Measurements from ENCODE around the gene CD300E. TPM values are rescaled to one million over a fixed set of nuclear protein-coding genes. Genes with fewer than 3 reads are reported as not detected.

CD300E gene
- total and polyA plus RNA-seq, 2 of the 13 experiments (the other 11 are each of a cell fraction or from before 2014, with no cell fraction given) = not detected

DNA sequence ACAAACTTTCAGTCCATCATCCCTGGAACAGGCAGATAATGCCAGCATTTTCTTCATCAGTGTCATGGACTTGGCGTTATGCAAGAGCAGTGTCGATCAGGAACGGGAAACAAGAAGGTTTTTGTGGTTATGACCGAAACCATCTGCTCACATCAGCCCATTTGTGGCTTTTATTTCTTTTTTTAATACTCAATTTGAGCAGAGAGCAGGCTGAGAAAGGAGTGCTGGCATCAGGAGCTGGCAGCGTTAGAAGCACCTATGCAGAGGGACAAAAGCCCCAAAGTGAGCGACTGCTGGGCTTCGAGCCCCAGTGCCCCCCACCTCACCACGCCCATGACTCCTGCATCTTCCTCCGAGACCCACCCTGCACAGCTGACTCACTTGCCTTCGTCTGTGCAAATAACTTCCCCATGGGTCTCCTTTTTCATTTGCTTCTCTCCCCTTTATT, 16.2 kb upstream of the CD300E start:
- ATAC-seq (no peak), FAIRE-seq (no peak), DNase-seq (ENCODE audit: low spot score) (no peak)
- ChIA-PET CTCF (ENCODE audit: low intra/inter-chr PET ratio, low total read pairs) (no interaction called here), POLR2A (no interaction called here)
- no peaks in the 10 kb centered on the region for H3K4me1 ChIP-seq (ENCODE audit: insufficient read depth, low read length)
- H3K36me3 ChIP-seq (replicated peaks in 1 of 2; ENCODE audit: control insufficient read depth in 1 of 2, insufficient read depth in 2 of 2, low read length in 2 of 2) = no peaks in the 10 kb centered on the region
- no peaks in the 10 kb centered on the region for H3K9me3 ChIP-seq (ENCODE audit: low read length)
- no peaks in the 10 kb centered on the region for H4K20me1 ChIP-seq (ENCODE audit: insufficient read depth, low read length)
- H3K4me2 ChIP-seq (ENCODE audit: low read depth, low read length) = no peak overlapping the region
- no TSS peak for BruUV-seq (replicated peaks)
- H3K4me3 ChIP-seq (replicated peaks in 1 of 3; ENCODE audit: insufficient read depth in 1 of 3, low read depth in 2 of 3, low read length in 3 of 3) = no peak overlapping the region
- intact Hi-C loops (cut with micrococcal nuclease; ENCODE audit: unreplicated experiment) (no loop called here), in situ Hi-C loops (cut with HindIII; ENCODE audit: extremely low pct_ligation_motif_present, low pct_unique_long_range_greater_than_20kb) (no loop called here)
- no peak overlapping the region for H2AFZ ChIP-seq (ENCODE audit: low read length)
- peaks cover 12 to 70% of the 10 kb centered on the region in 2 experiments; a peak in 3 of 5 replicates for H3K27me3 ChIP-seq (ENCODE audit: control insufficient read depth in 1 of 2, insufficient read depth in 2 of 2, low read length in 2 of 2)
- no peak for TF ChIP-seq TARDBP (CRISPR knock-in tag; IDR thresholded peaks at IDR 0.05)
- no peak for TF ChIP-seq ZSCAN22 (CRISPR knock-in tag; IDR thresholded peaks at IDR 0.05)
- no peak for TF ChIP-seq CEBPG (CRISPR knock-in tag; IDR thresholded peaks at IDR 0.05)
- TF ChIP-seq ERF (CRISPR knock-in tag; IDR thresholded peaks at IDR 0.05) = no peak
- no peak for TF ChIP-seq MBD4 (IDR thresholded peaks at IDR 0.05; ENCODE audit: borderline replicate concordance, low read length)
- no peak for TF ChIP-seq ZNF577 (CRISPR knock-in tag; IDR thresholded peaks at IDR 0.05; ENCODE audit: borderline replicate concordance, low read depth)
- TF ChIP-seq SMARCE1 (IDR thresholded peaks at IDR 0.05; ENCODE audit: borderline replicate concordance) = no peak
- no peak for TF ChIP-seq ZNF724P (CRISPR knock-in tag; IDR thresholded peaks at IDR 0.05; ENCODE audit: borderline replicate concordance)
- no peak for TF ChIP-seq ZNF326 (CRISPR knock-in tag; IDR thresholded peaks at IDR 0.05; ENCODE audit: borderline replicate concordance)
- H3K27ac ChIP-seq (ENCODE audit: extremely low read length, insufficient read depth, low read length) = no peak overlapping the region
- 0% methylated on average over 10 of the region's 10 CpGs for whole genome bisulfite sequencing (ENCODE audit: low lambda C conversion rate)
- H3K79me2 ChIP-seq (ENCODE audit: insufficient read depth, low read length) = no peaks in the 10 kb centered on the region
- no peak overlapping the region for H3K9ac ChIP-seq (ENCODE audit: insufficient read depth, low read depth, low read length)

GRCh38 chr17:74637926-74638325, 14.4 kb upstream of the CD300E start:
- Histone ChIP-seq H3K4me1 (ENCODE audit: insufficient read depth, low read length) (no peaks in the 10 kb centered on the region), H2AFZ (ENCODE audit: low read length) (no peak overlapping the region), H3K27ac (ENCODE audit: extremely low read length, insufficient read depth, low read length) (no peak overlapping the region), H3K4me2 (ENCODE audit: low read depth, low read length) (no peak overlapping the region), H3K36me3 (replicated peaks in 1 of 2; ENCODE audit: control insufficient read depth in 1 of 2, insufficient read depth in 2 of 2, low read length in 2 of 2) (no peaks in the 10 kb centered on the region), H3K9ac (ENCODE audit: insufficient read depth, low read depth, low read length) (no peak overlapping the region), H3K4me3 (replicated peaks in 1 of 3; ENCODE audit: insufficient read depth in 1 of 3, low read depth in 2 of 3, low read length in 3 of 3) (no peak overlapping the region), H3K79me2 (ENCODE audit: insufficient read depth, low read length) (no peaks in the 10 kb centered on the region), H3K27me3 (ENCODE audit: control insufficient read depth in 1 of 2, insufficient read depth in 2 of 2, low read length in 2 of 2) (peaks cover 14 to 77% of the 10 kb centered on the region in 2 experiments; a peak in 3 of 5 replicates), H3K9me3 (ENCODE audit: low read length) (no peaks in the 10 kb centered on the region), H4K20me1 (ENCODE audit: insufficient read depth, low read length) (no peaks in the 10 kb centered on the region)
- no peak for DNase-seq (ENCODE audit: low spot score)
- ChIA-PET CTCF (ENCODE audit: low intra/inter-chr PET ratio, low total read pairs) (no interaction called here), POLR2A (no interaction called here)
- in situ Hi-C loops (cut with HindIII; ENCODE audit: extremely low pct_ligation_motif_present, low pct_unique_long_range_greater_than_20kb) (no loop called here), intact Hi-C loops (cut with micrococcal nuclease; ENCODE audit: unreplicated experiment) (no loop called here)
- BruUV-seq (replicated peaks) = no TSS peak
- FAIRE-seq = no peak
- TF ChIP-seq EZH2 (conservative IDR thresholded peaks at IDR 0.05; ENCODE audit: low read depth, low read length) (0 out of 2 replicates have a peak, but pooled peaks have one; percentile 41), ZNF678 (CRISPR knock-in tag; IDR thresholded peaks at IDR 0.05) (no peak)
- 24% methylated on average over 2 of the region's 2 CpGs for WGBS (ENCODE audit: low lambda C conversion rate)
- no peak for ATAC-seq

Data from HepG2 (cell line).